Neural progenitor cell (in vitro differentiated cells): ENCODE measurements around the gene FYB1. TPM values are rescaled to one million over a fixed set of nuclear protein-coding genes. Genes with fewer than 3 reads are reported as not detected.
"Not testable (repeated sequence)": the region's sequence is repeated elsewhere in the genome, so short reads cannot be mapped to it uniquely, and the experiment has no call there.

Experiments
- DNase-seq: peaks from one replicate; pipeline ENCODE4 v3.0.0-alpha.2; 2016; ENCODE audit warnings: low spot score
- H2AFZ ChIP-seq: fragments of 200-600 bp; sonication (generic); replicated peaks from 2 replicates; pipeline ENCODE4 v1.6.1; 2016; ENCODE audit warnings: antibody characterized with exemption
- H3F3A ChIP-seq: fragments of 200-600 bp; sonication (generic); 2 replicates; pipeline ENCODE4 v1.6.1; 2016; ENCODE audit warnings: antibody characterized with exemption, low read depth
- H3K27ac ChIP-seq: fragments of 200-600 bp; sonication (generic); 2 replicates; pipeline ENCODE4 v1.5.1; 2016; ENCODE audit warnings: mild to moderate bottlenecking
- H3K27me3 ChIP-seq: fragments of 200-600 bp; sonication (generic); 2 replicates; pipeline ENCODE4 v1.6.1; 2016; ENCODE audit warnings: mild to moderate bottlenecking, moderate library complexity
- H3K36me3 ChIP-seq: fragments of 200-600 bp; sonication (generic); 2 replicates; pipeline ENCODE4 v1.5.1; 2016
- H3K4me1 ChIP-seq: fragments of 200-600 bp; sonication (generic); 2 replicates; pipeline ENCODE4 v1.6.1; 2016; ENCODE audit warnings: mixed run types
- H3K4me2 ChIP-seq: fragments of 200-600 bp; sonication (generic); 2 replicates; pipeline ENCODE4 v1.6.1; 2016
- H3K4me3 ChIP-seq: fragments of 200-600 bp; sonication (generic); 2 replicates; pipeline ENCODE4 v1.5.1; 2016
- H3K79me2 ChIP-seq: fragments of 200-600 bp; sonication (generic); 2 replicates; pipeline ENCODE4 v1.6.1; 2016; ENCODE audit warnings: low read depth
- H3K9ac ChIP-seq: fragments of 200-600 bp; sonication (generic); 2 replicates; pipeline ENCODE4 v1.6.1; 2016
- H3K9me3 ChIP-seq: fragments of 200-600 bp; sonication (generic); 2 replicates; pipeline ENCODE4 v1.5.1; 2016; ENCODE audit warnings: low read depth
- H4K20me1 ChIP-seq: fragments of 200-600 bp; sonication (generic); 2 replicates; pipeline ENCODE4 v1.6.1; 2016; ENCODE audit warnings: low read depth
- H3K27ac Mint-ChIP-seq: 3 replicates; pipeline ENCODE4 v1.8.0; 2021; ENCODE audit warnings: mixed read lengths
- H3K27me3 Mint-ChIP-seq: 2 replicates; pipeline ENCODE4 v1.8.0; 2022; ENCODE audit warnings: low read depth, mild to moderate bottlenecking, inconsistent platforms, moderate library complexity, mixed read lengths; ENCODE audit not compliant: insufficient read depth
- H3K36me3 Mint-ChIP-seq: 3 replicates; pipeline ENCODE4 v1.8.0; 2021; ENCODE audit warnings: mixed read lengths
- H3K4me1 Mint-ChIP-seq: 3 replicates; pipeline ENCODE4 v1.8.0; 2021; ENCODE audit warnings: mixed read lengths
- H3K4me3 Mint-ChIP-seq: 3 replicates; pipeline ENCODE4 v1.8.0; 2021; ENCODE audit warnings: mild to moderate bottlenecking, moderate library complexity, mixed read lengths
- H3K9me3 Mint-ChIP-seq: 3 replicates; pipeline ENCODE4 v1.8.0; 2020; ENCODE audit warnings: mixed read lengths
- EZH2 ChIP-seq: fragments of 200-600 bp; sonication (generic); IDR thresholded peaks from 2 replicates; pipeline ENCODE4 v1.6.1; 2017; ENCODE audit warnings: antibody characterized with exemption, mild to moderate bottlenecking, moderate library complexity
- EZH2phosphoT487 ChIP-seq: fragments of 200-600 bp; sonication (generic); IDR thresholded peaks from 2 replicates; pipeline ENCODE4 v1.6.1; 2017; ENCODE audit warnings: antibody characterized with exemption
- total RNA-seq: library from RNA; depleted of rRNA; stranded (reverse); fragments of >200 nt; gene quantifications from 2 replicates; pipeline ENCODE4 v1.2.3, GENCODE V29; 2015; ENCODE audit warnings: low replicate concordance
- TF ChIP-seq, protein P1 (sequence below): fragments of 200-600 bp; sonication (generic); IDR thresholded peaks from 2 replicates; pipeline ENCODE4 v1.5.1; 2017; ENCODE audit warnings: antibody characterized with exemption, mild to moderate bottlenecking

Gene FYB1
- total RNA-seq, 1 donor from 2014 or later: not detected

GRCh38 chr5:39226100-39226451 lies 6.7 kb upstream of the FYB1 start:
- Mint-ChIP-seq H3K9me3 (no peaks in the 10 kb centered on the region), H3K27me3 (no peaks in the 10 kb centered on the region), H3K4me3 (no peak overlapping the region), H3K36me3 (no peaks in the 10 kb centered on the region), H3K4me1 (no peaks in the 10 kb centered on the region), H3K27ac (no peak overlapping the region)
- Histone ChIP-seq H3F3A (no peaks in the 10 kb centered on the region), H2AFZ (no peak overlapping the region), H4K20me1 (no peaks in the 10 kb centered on the region), H3K4me2 (no peak overlapping the region), H3K9me3 (no peaks in the 10 kb centered on the region), H3K4me1 (peaks cover 8% of the 10 kb centered on the region), H3K4me3 (no peak overlapping the region), H3K27ac (no peak overlapping the region), H3K36me3 (no peaks in the 10 kb centered on the region), H3K27me3 (no peaks in the 10 kb centered on the region), H3K79me2 (no peaks in the 10 kb centered on the region), H3K9ac (no peak overlapping the region)
- no peak for DNase-seq
- TF ChIP-seq, protein P1, sequence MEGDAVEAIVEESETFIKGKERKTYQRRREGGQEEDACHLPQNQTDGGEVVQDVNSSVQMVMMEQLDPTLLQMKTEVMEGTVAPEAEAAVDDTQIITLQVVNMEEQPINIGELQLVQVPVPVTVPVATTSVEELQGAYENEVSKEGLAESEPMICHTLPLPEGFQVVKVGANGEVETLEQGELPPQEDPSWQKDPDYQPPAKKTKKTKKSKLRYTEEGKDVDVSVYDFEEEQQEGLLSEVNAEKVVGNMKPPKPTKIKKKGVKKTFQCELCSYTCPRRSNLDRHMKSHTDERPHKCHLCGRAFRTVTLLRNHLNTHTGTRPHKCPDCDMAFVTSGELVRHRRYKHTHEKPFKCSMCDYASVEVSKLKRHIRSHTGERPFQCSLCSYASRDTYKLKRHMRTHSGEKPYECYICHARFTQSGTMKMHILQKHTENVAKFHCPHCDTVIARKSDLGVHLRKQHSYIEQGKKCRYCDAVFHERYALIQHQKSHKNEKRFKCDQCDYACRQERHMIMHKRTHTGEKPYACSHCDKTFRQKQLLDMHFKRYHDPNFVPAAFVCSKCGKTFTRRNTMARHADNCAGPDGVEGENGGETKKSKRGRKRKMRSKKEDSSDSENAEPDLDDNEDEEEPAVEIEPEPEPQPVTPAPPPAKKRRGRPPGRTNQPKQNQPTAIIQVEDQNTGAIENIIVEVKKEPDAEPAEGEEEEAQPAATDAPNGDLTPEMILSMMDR: no peak
- TF ChIP-seq EZH2phosphoT487: no peak
- TF ChIP-seq EZH2: no peak

GRCh38 chr5:39225405-39226099 lies 6.2 kb upstream of the FYB1 start:
- Histone ChIP-seq H4K20me1 (no peaks in the 10 kb centered on the region), H2AFZ (no peak overlapping the region), H3K9ac (no peak overlapping the region), H3K4me2 (no peak overlapping the region), H3K9me3 (no peaks in the 10 kb centered on the region), H3K79me2 (no peaks in the 10 kb centered on the region), H3K27ac (no peak overlapping the region), H3K36me3 (no peaks in the 10 kb centered on the region), H3K4me3 (no peak overlapping the region), H3F3A (no peaks in the 10 kb centered on the region), H3K27me3 (no peaks in the 10 kb centered on the region), H3K4me1 (peaks cover 8% of the 10 kb centered on the region)
- Mint-ChIP-seq H3K36me3 (no peaks in the 10 kb centered on the region), H3K27ac (no peak overlapping the region), H3K9me3 (no peaks in the 10 kb centered on the region), H3K4me1 (no peaks in the 10 kb centered on the region), H3K4me3 (no peak overlapping the region), H3K27me3 (no peaks in the 10 kb centered on the region)
- no peak for TF ChIP-seq EZH2phosphoT487
- no peak for DNase-seq

DNA sequence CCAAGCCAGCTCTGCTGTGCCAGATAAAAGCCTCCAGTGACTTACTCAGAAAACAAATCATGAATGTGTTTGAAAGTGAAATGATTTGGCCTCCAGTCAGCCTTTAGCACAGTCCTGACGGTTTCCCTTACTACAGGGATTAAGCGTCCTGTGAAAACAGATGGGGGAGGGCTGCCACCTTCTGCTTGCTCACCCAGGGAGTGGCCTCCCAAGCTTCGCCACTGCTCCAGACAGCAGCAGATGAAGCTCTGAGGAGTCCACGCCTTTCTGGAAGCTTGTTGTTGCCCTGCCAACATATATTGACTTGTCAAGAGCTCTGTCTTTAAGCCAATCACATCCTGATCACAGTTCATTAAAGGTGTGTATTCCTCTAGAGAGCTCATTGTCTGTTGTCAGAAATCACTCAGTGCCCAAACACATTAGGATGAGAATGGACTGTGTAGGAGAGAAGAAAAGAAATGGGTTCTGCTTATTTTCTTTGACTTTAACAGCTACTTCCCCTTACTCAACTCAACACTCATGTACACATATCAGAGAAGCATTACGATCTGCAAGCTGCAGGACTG lies 4.9 kb upstream of the FYB1 start:
- DNase-seq: peak; percentile 33
- H3K4me3 ChIP-seq: no peak overlapping the region
- no peak overlapping the region for H3K4me3 Mint-ChIP-seq
- TF ChIP-seq EZH2 (no peak), EZH2phosphoT487 (no peak)
- TF ChIP-seq, protein P1: no peak
- no peaks in the 10 kb centered on the region for H3K27me3 ChIP-seq
- no peaks in the 10 kb centered on the region for H3K36me3 Mint-ChIP-seq
- H3K4me2 ChIP-seq: peak overlapping the region; percentile 0
- no peak overlapping the region for H3K9ac ChIP-seq
- no peaks in the 10 kb centered on the region for H3K79me2 ChIP-seq
- H3K4me1 Mint-ChIP-seq: no peaks in the 10 kb centered on the region
- H3K36me3 ChIP-seq: no peaks in the 10 kb centered on the region
- H3K9me3 Mint-ChIP-seq: no peaks in the 10 kb centered on the region
- no peaks in the 10 kb centered on the region for H3F3A ChIP-seq
- no peak overlapping the region for H3K27ac Mint-ChIP-seq
- no peaks in the 10 kb centered on the region for H4K20me1 ChIP-seq
- H3K9me3 ChIP-seq: no peaks in the 10 kb centered on the region
- H3K27ac ChIP-seq: no peak overlapping the region
- peaks cover 8% of the 10 kb centered on the region for H3K4me1 ChIP-seq
- H3K27me3 Mint-ChIP-seq: no peaks in the 10 kb centered on the region
- H2AFZ ChIP-seq: peak overlapping the region; percentile 63

DNA sequence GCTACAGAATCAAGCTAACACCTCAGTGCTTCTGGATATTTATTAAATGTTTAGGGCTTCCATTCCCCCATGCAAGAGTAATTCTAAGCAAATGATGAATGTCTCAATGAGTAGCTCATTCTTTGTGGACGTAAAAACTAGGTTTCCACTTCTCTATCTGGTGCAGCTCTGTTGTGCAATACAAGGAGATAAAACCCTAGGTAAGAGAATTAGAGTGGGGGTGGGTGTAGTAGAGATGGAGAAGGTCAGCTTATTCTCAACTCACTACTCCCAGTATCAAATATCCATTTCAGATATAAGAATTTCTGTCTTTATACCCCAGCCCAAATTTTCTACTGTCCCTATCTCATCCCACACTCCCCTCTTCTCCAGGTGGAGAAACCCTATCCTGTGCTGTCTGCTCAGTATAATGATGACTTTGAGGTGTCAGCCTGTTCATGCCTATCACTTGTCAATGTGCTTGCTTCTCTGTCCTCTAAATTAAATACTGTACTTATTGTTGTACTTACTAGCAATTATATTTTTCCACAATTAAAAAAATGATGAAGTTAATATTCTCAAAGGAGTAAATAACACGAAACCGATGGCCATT lies 4.3 kb upstream of the FYB1 start:
- H3K9me3 ChIP-seq: no peaks in the 10 kb centered on the region
- peaks cover 8% of the 10 kb centered on the region for H3K4me1 ChIP-seq
- H3K4me3 ChIP-seq: no peak overlapping the region
- no peaks in the 10 kb centered on the region for H3K36me3 Mint-ChIP-seq
- no peak overlapping the region for H3K9ac ChIP-seq
- no peak for DNase-seq
- peak overlapping the region; percentile 0 for H3K4me2 ChIP-seq
- H3K79me2 ChIP-seq: no peaks in the 10 kb centered on the region
- H3K27ac ChIP-seq: no peak overlapping the region
- no peak overlapping the region for H3K4me3 Mint-ChIP-seq
- no peak overlapping the region for H2AFZ ChIP-seq
- H3K36me3 ChIP-seq: no peaks in the 10 kb centered on the region
- no peaks in the 10 kb centered on the region for H3K9me3 Mint-ChIP-seq
- no peaks in the 10 kb centered on the region for H3K27me3 ChIP-seq
- H4K20me1 ChIP-seq: no peaks in the 10 kb centered on the region
- H3F3A ChIP-seq: no peaks in the 10 kb centered on the region
- H3K27ac Mint-ChIP-seq: no peak overlapping the region
- H3K4me1 Mint-ChIP-seq: no peaks in the 10 kb centered on the region
- TF ChIP-seq, protein P1: no peak
- TF ChIP-seq EZH2phosphoT487: no peak
- TF ChIP-seq EZH2: no peak
- H3K27me3 Mint-ChIP-seq: no peaks in the 10 kb centered on the region

GRCh38 chr5:39221671-39222070 lies 2.3 kb upstream of the FYB1 start:
- not testable (repeated sequence) for H3K27ac Mint-ChIP-seq, H3K79me2 ChIP-seq, H3F3A ChIP-seq, H3K27me3 ChIP-seq, DNase-seq, H3K4me2 ChIP-seq, H3K9ac ChIP-seq, H4K20me1 ChIP-seq, H3K4me3 ChIP-seq, H3K27ac ChIP-seq, H3K4me1 Mint-ChIP-seq, H3K4me1 ChIP-seq, H2AFZ ChIP-seq, H3K9me3 ChIP-seq, H3K9me3 Mint-ChIP-seq, H3K27me3 Mint-ChIP-seq, H3K36me3 Mint-ChIP-seq, H3K36me3 ChIP-seq, H3K4me3 Mint-ChIP-seq
